MCF 10A (cell line): ENCODE results near the gene OR56B1. TPM values are rescaled to one million over a fixed set of nuclear protein-coding genes. Genes with fewer than 3 reads are reported as not detected.
"Not testable (repeated sequence)": the region's sequence is repeated elsewhere in the genome, so short reads cannot be mapped to it uniquely, and the experiment has no call there.

Experiments used
- BruUV-seq: library from RNA; stranded (reverse); fragments of 400-500 nt; replicated peaks from 2 replicates; lab custom pipeline; 2021; lab: Mats Ljungman, UMichigan
- CTCF ChIA-PET: fragments of 300-600 bp; sonication (Branson Sonifier 250); formaldehyde crosslinking; extraction: SDS; loops from one replicate; lab custom pipeline; 2021; ENCODE audit warnings: antibody characterized with exemption, inconsistent platforms; lab: Yijun Ruan, JAX
- POLR2A ChIA-PET: fragments of 300-600, 350-650 bp; sonication (Branson Sonifier 250); formaldehyde crosslinking; extraction: SDS; loops from one replicate; lab custom pipeline; 2020; ENCODE audit warnings: antibody characterized with exemption, inconsistent platforms; lab: Yijun Ruan, JAX
- DNase-seq: peaks from one replicate; pipeline ENCODE4 v3.0.0-alpha.2; 2018; ENCODE audit not compliant: unreplicated experiment
- H3K27ac Mint-ChIP-seq: one replicate; pipeline ENCODE4 v1.8.0; 2022; ENCODE audit warnings: mild to moderate bottlenecking, low read depth, mixed read lengths; ENCODE audit not compliant: unreplicated experiment
- H3K27me3 Mint-ChIP-seq: one replicate; pipeline ENCODE4 v1.8.0; 2022; ENCODE audit warnings: mixed read lengths; ENCODE audit not compliant: insufficient read depth, unreplicated experiment
- H3K36me3 Mint-ChIP-seq: one replicate; pipeline ENCODE4 v1.8.0; 2022; ENCODE audit warnings: mild to moderate bottlenecking, moderate library complexity, mixed read lengths; ENCODE audit not compliant: insufficient read depth, unreplicated experiment
- H3K4me1 Mint-ChIP-seq: one replicate; pipeline ENCODE4 v1.8.0; 2022; ENCODE audit warnings: mixed read lengths; ENCODE audit not compliant: insufficient read depth, unreplicated experiment
- H3K4me3 Mint-ChIP-seq: one replicate; pipeline ENCODE4 v1.8.0; 2022; ENCODE audit warnings: mild to moderate bottlenecking, moderate library complexity, mixed read lengths; ENCODE audit not compliant: unreplicated experiment
- H3K9me3 Mint-ChIP-seq: one replicate; pipeline ENCODE4 v1.8.0; 2022; ENCODE audit warnings: mixed read lengths; ENCODE audit not compliant: unreplicated experiment
- CTCF ChIP-seq: fragments of 200-600 bp; IDR thresholded peaks from one replicate; pipeline ENCODE4 v1.8.0; 2022; ENCODE audit warnings: antibody characterized with exemption, mild to moderate bottlenecking; ENCODE audit not compliant: unreplicated experiment
- intact Hi-C: fragments of 100-400 bp; cut with micrococcal nuclease; formaldehyde crosslinking; loops from 2 replicates; pipeline ENCODE4 v1.14.1; 2022
- total RNA-seq: library from RNA; stranded (reverse); gene quantifications from 2 replicates; pipeline ENCODE4 v1.2.3, GENCODE V29; 2022

The OR56B1 gene
- total RNA-seq, 1 experiment from 2014 or later: not detected

GRCh38 chr11:5712507-5712906 lies 23.7 kb upstream of the OR56B1 start:
- peak; percentile 24 for DNase-seq
- Mint-ChIP-seq H3K27ac (no peak overlapping the region), H3K36me3 (peaks cover 15% of the 10 kb centered on the region), H3K4me3 (no peak overlapping the region), H3K27me3 (no peaks in the 10 kb centered on the region), H3K4me1 (no peaks in the 10 kb centered on the region), H3K9me3 (no peaks in the 10 kb centered on the region)
- ChIA-PET CTCF (interaction anchor here (0.7 to 4.0 kb wide), 8 partner anchors 11 to 432 kb away, joined by 3 to 35 read pairs (median 4); partner anchors contain the start of gene TRIM5), POLR2A (interaction anchor here (0.7 kb wide), 1 partner anchor 607 kb away, joined by 3 read pairs; no protein-coding TSS in a partner anchor)
- peak; percentile 37 for TF ChIP-seq CTCF
- intact Hi-C loops: loop anchor here (1.0 kb wide), 3 partner anchors 28 to 236 kb away; no protein-coding TSS in a partner anchor
- BruUV-seq: no TSS peak

- CTCF ChIA-PET: interaction anchor here (0.6 to 4.0 kb wide), 8 partner anchors 22 to 237 kb away, joined by 3 to 35 read pairs (median 4); partner anchors contain the start of genes OR52N5 and TRIM5
- Mint-ChIP-seq H3K27me3 (peaks cover 11% of the 10 kb centered on the region), H3K4me3 (no peak overlapping the region), H3K4me1 (no peaks in the 10 kb centered on the region), H3K27ac (no peak overlapping the region), H3K36me3 (peaks cover 7% of the 10 kb centered on the region), H3K9me3 (no peaks in the 10 kb centered on the region)
- no peak for TF ChIP-seq CTCF
- POLR2A ChIA-PET: interaction anchor here (0.9 kb wide), 1 partner anchor 23 kb away, joined by 8 read pairs; the partner anchor contains the start of gene TRIM22
- BruUV-seq: no TSS peak
- DNase-seq: no peak
- intact Hi-C loops: no loop called here
Observed at GRCh38 chr11:5713695-5714094, 22.6 kb upstream of the OR56B1 start.

GRCh38 chr11:5716518-5716917 lies 19.7 kb upstream of the OR56B1 start:
- POLR2A ChIA-PET, H3K4me3 Mint-ChIP-seq, BruUV-seq, DNase-seq, H3K36me3 Mint-ChIP-seq, CTCF ChIA-PET, H3K4me1 Mint-ChIP-seq, intact Hi-C loops, H3K27ac Mint-ChIP-seq, H3K9me3 Mint-ChIP-seq: not testable (repeated sequence)
- H3K27me3 Mint-ChIP-seq: peaks cover 36% of the 10 kb centered on the region

GRCh38 chr11:5719703-5720495 lies 16.3 kb upstream of the OR56B1 start:
- CTCF ChIA-PET: interaction anchor here (0.6 to 1.0 kb wide), 2 partner anchors 9 to 244 kb away, joined by 3 to 4 read pairs; no protein-coding TSS in a partner anchor
- no peaks in the 10 kb centered on the region for H3K4me1 Mint-ChIP-seq
- no peak overlapping the region for H3K4me3 Mint-ChIP-seq
- no peaks in the 10 kb centered on the region for H3K9me3 Mint-ChIP-seq
- no peaks in the 10 kb centered on the region for H3K36me3 Mint-ChIP-seq
- H3K27ac Mint-ChIP-seq: no peak overlapping the region
- TF ChIP-seq CTCF: no peak
- POLR2A ChIA-PET: no interaction called here
- BruUV-seq: no TSS peak
- peaks cover 65% of the 10 kb centered on the region for H3K27me3 Mint-ChIP-seq
- intact Hi-C loops: no loop called here
- no peak for DNase-seq
